ENCODE results near the gene HOXC11.

GRCh38 chr12:54001283-54002187, 28.6 kb downstream of the HOXC11 start:
- no peak for TF ChIP-seq CTCF (IDR thresholded peaks at IDR 0.05; ENCODE audit: insufficient read depth, low read length)
- no peak for TF ChIP-seq POLR2AphosphoS5 (IDR thresholded peaks at IDR 0.05; ENCODE audit: low read depth)
- no peak for TF ChIP-seq REST (IDR thresholded peaks at IDR 0.05; ENCODE audit: insufficient replicate concordance, low read depth)
- TF ChIP-seq GABPA (IDR thresholded peaks at IDR 0.05; ENCODE audit: low read depth): no peak
